ENCODE measurements around the gene AOPEP.

Gene AOPEP

DNA sequence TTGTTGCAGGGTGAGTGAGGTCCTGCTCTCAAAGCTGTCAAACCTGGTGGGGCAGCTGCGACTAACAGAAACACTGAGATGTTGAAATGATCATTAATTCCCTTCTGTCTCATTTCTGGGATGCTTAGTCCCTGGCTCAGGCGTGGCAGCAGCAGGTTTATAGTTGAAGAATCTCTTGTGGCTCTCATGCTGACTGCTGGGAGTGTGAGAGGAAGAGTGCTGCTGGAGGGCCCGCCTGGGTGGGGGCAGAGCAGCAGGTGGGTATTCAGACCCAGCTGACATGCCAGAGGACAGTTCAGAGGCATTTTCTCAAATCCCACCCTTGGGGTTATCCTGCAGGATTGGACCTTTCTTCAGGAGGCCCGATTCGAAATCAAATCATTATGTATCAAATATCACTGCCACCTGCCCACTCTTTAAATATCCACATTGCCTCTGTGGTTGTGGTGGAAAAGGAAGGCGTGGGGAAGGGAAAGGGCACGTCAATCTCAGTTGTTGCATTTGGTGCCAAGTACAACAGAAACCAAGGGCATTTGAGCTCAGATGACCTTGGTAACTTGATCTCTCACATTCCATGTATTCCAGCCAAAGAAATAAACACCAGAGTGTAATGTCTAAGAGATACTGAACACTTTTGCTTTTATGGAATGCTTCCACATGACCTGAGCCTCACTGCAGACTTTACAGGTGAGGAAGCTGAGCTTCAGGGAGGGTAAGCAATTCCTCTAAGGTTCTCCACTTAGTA is 224.3 kb downstream of the AOPEP start:
- H3K27ac ChIP-seq (ENCODE audit: extremely low read depth, low read depth, low read length): no peak overlapping the region
- TF ChIP-seq MZF1 (tag by site-specific recombination; IDR thresholded peaks at IDR 0.05; ENCODE audit: borderline replicate concordance): no peak
- 0 out of 2 replicates have a peak, but pooled peaks have one; percentile 27 for TF ChIP-seq ZXDB (tag by site-specific recombination; IDR thresholded peaks at IDR 0.05)
- 0 out of 2 replicates have a peak, but pooled peaks have one; percentile 29 for TF ChIP-seq ZNF843 (tag by site-specific recombination; IDR thresholded peaks at IDR 0.05)
- TF ChIP-seq, protein P1, sequence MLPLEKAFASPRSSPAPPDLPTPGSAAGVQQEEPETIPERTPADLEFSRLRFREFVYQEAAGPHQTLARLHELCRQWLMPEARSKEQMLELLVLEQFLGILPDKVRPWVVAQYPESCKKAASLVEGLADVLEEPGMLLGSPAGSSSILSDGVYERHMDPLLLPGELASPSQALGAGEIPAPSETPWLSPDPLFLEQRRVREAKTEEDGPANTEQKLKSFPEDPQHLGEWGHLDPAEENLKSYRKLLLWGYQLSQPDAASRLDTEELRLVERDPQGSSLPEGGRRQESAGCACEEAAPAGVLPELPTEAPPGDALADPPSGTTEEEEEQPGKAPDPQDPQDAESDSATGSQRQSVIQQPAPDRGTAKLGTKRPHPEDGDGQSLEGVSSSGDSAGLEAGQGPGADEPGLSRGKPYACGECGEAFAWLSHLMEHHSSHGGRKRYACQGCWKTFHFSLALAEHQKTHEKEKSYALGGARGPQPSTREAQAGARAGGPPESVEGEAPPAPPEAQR (tag by site-specific recombination; IDR thresholded peaks at IDR 0.05): no peak
- peak; percentile 58; the same call in 1 of the 2 replicates for TF ChIP-seq GFI1B (tag by site-specific recombination; IDR thresholded peaks at IDR 0.05)
- peak; percentile 33 for TF ChIP-seq ZFHX2 (tag by site-specific recombination; conservative IDR thresholded peaks at IDR 0.05)
- no peak for TF ChIP-seq SCRT2 (tag by site-specific recombination; IDR thresholded peaks at IDR 0.05)

GRCh38 chr9:94951324-94952135 is 225.0 kb downstream of the AOPEP start:
- Histone ChIP-seq H3K4me3 (ENCODE audit: low read depth, low read length) (no peak overlapping the region), H3K4me1 (ENCODE audit: control insufficient read depth, insufficient read depth, low read length) (no peaks in the 10 kb centered on the region), H3K36me3 (ENCODE audit: control insufficient read depth in 2 of 2, insufficient read depth in 1 of 2, low read length in 2 of 2) (peaks cover 0 to 10% of the 10 kb centered on the region in 2 experiments; a peak in 1 of 3 replicates), H3K27ac (ENCODE audit: extremely low read depth, low read depth, low read length) (no peak overlapping the region), H3K9me3 (ENCODE audit: control insufficient read depth, insufficient read depth, low read depth, low read length) (no peaks in the 10 kb centered on the region)
- TF ChIP-seq ZNF350 (tag by site-specific recombination; IDR thresholded peaks at IDR 0.05) (no peak), ZNF37A (tag by site-specific recombination; IDR thresholded peaks at IDR 0.05) (no peak), ZNF174 (tag by site-specific recombination; IDR thresholded peaks at IDR 0.05) (no peak), ZBTB1 (tag by site-specific recombination; IDR thresholded peaks at IDR 0.05) (no peak), INSM2 (tag by site-specific recombination; IDR thresholded peaks at IDR 0.05) (no peak), ZNF391 (tag by site-specific recombination; IDR thresholded peaks at IDR 0.05; ENCODE audit: borderline replicate concordance, low read depth) (no peak), ZSCAN30 (tag by site-specific recombination; IDR thresholded peaks at IDR 0.05) (no peak), ZNF677 (tag by site-specific recombination; IDR thresholded peaks at IDR 0.05) (no peak), ZNF624 (tag by site-specific recombination; IDR thresholded peaks at IDR 0.05) (no peak), ZNF510 (tag by site-specific recombination; IDR thresholded peaks at IDR 0.05; ENCODE audit: insufficient replicate concordance) (no peak), ZBTB48 (tag by site-specific recombination; IDR thresholded peaks at IDR 0.05) (no peak), ZNF274 (IDR thresholded peaks at IDR 0.05; ENCODE audit: low read length) (no peak), ZNF274 (tag by site-specific recombination; IDR thresholded peaks at IDR 0.05; ENCODE audit: borderline replicate concordance) (no peak), GLIS2 (tag by site-specific recombination; IDR thresholded peaks at IDR 0.05) (no peak), SP2 (tag by site-specific recombination; IDR thresholded peaks at IDR 0.05) (no peak), REPIN1 (tag by site-specific recombination; IDR thresholded peaks at IDR 0.05; ENCODE audit: low read depth) (no peak), ZNF558 (tag by site-specific recombination; IDR thresholded peaks at IDR 0.05) (no peak), KLF1 (tag by site-specific recombination; IDR thresholded peaks at IDR 0.05) (no peak)
- TF ChIP-seq, protein P2, sequence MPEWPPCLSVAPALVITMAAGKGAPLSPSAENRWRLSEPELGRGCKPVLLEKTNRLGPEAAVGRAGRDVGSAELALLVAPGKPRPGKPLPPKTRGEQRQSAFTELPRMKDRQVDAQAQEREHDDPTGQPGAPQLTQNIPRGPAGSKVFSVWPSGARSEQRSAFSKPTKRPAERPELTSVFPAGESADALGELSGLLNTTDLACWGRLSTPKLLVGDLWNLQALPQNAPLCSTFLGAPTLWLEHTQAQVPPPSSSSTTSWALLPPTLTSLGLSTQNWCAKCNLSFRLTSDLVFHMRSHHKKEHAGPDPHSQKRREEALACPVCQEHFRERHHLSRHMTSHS (tag by site-specific recombination; IDR thresholded peaks at IDR 0.05): no peak
- POLR2A ChIA-PET: interaction anchor here (1.2 to 1.3 kb wide), 2 partner anchors 17 to 52 kb away, joined by 3 to 5 read pairs; no protein-coding TSS in a partner anchor
- CTCF ChIA-PET: interaction anchor here (0.6 kb wide), 2 partner anchors 15 to 50 kb away, joined by 3 read pairs; no protein-coding TSS in a partner anchor

More for the DNA sequence above, 224.3 kb downstream of the AOPEP start:
- no peaks in the 10 kb centered on the region for H3K9me3 ChIP-seq (ENCODE audit: control insufficient read depth, insufficient read depth, low read depth, low read length)
- peaks cover 0 to 3% of the 10 kb centered on the region in 2 experiments; a peak in 1 of 3 replicates for H3K36me3 ChIP-seq (ENCODE audit: control insufficient read depth in 2 of 2, insufficient read depth in 1 of 2, low read length in 2 of 2)
- H3K4me3 ChIP-seq (ENCODE audit: low read depth, low read length): no peak overlapping the region
- ChIA-PET POLR2A (interaction anchor here (1.2 to 1.3 kb wide), 2 partner anchors 18 to 53 kb away, joined by 3 to 5 read pairs; no protein-coding TSS in a partner anchor), CTCF (interaction anchor here (0.6 kb wide), 2 partner anchors 49 to 178 kb away, joined by 3 to 11 read pairs; no protein-coding TSS in a partner anchor)
- no peaks in the 10 kb centered on the region for H3K4me1 ChIP-seq (ENCODE audit: control insufficient read depth, insufficient read depth, low read length)

Data from HEK293 (cell line).